Effector memory CD4-positive, alpha-beta T cell (primary cell): Measurements from ENCODE around the gene POLD3.

Experiments used
- DNase-seq, 3 donors: peaks; one replicate each; pipeline ENCODE4 v3.0.0-alpha.2; 2020
- H3K27ac ChIP-seq: 2 replicates; pipeline ENCODE4 v1.7.0; 2013; ENCODE audit warnings: mild to moderate bottlenecking, low read length, moderate library complexity; ENCODE audit not compliant: insufficient read depth, poor library complexity, severe bottlenecking
- H3K27me3 ChIP-seq: replicated peaks from 2 replicates; pipeline ENCODE4 v1.7.0; 2013; ENCODE audit warnings: mild to moderate bottlenecking, low read length; ENCODE audit not compliant: insufficient read depth, control insufficient read depth, poor library complexity, severe bottlenecking
- H3K36me3 ChIP-seq: 2 replicates; pipeline ENCODE4 v1.7.0; 2013; ENCODE audit warnings: mild to moderate bottlenecking, low read length, moderate library complexity; ENCODE audit not compliant: control insufficient read depth, insufficient read depth
- H3K4me1 ChIP-seq: 2 replicates; pipeline ENCODE4 v1.7.0; 2013; ENCODE audit warnings: low read length, mild to moderate bottlenecking; ENCODE audit not compliant: control insufficient read depth, insufficient read depth, poor library complexity, severe bottlenecking
- H3K4me3 ChIP-seq: 2 replicates; pipeline ENCODE4 v1.7.0; 2013; ENCODE audit warnings: low read length, low read depth, mild to moderate bottlenecking; ENCODE audit not compliant: insufficient read depth, poor library complexity, severe bottlenecking
- H3K9me3 ChIP-seq: 2 replicates; pipeline ENCODE4 v1.7.0; 2013; ENCODE audit warnings: mild to moderate bottlenecking, low read length, moderate library complexity; ENCODE audit not compliant: control insufficient read depth

Gene POLD3

DNA sequence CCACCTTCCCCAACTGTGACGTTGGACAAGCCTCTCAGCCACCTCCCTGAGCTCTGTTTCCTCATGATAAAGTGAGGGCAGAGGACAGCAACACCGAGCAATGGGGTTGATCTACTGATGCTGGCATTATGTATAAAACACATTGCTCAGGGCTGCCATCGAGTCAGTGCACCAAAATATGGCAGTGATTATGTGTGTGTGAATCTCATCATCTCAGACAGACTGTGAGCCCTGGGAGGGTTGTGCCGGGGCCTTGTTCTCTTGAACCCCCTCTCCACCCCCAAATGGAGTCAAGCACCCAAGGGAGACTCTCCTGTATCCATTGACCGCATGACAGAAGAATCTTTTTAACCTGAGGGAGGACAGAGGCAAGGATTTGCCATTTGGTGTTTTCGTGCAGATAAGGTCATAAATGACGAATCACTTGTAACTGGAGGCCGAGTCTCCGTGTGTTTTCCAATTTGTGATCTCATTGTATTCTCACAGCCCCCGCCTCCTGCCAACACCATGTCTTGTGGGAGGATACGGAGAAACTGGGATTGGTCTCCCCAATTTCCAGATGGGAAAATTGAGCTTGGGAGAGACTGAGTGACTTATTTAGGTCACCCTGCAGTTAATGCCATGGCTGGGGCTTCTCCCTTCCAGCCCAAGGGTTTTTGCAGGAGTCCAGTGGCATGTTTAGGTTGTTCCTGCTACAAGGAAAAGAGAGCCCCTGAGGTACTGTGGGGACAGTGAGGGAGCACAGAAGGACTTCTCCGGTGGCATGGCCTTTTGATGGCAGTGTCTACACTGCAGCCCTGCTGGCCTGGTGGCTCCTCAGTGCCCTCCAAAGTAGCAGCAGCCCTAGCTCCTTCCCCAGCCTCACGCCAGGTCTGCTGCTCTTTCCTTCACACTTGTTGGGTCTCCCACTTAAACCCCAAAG lies 86.5 kb downstream of the POLD3 start:
- Histone ChIP-seq H3K27me3 (peaks cover 6% of the 10 kb centered on the region), H3K9me3 (no peaks in the 10 kb centered on the region), H3K27ac (no peak overlapping the region), H3K4me1 (no peaks in the 10 kb centered on the region), H3K4me3 (no peak overlapping the region), H3K36me3 (no peaks in the 10 kb centered on the region)
- DNase-seq, result no peak

DNA sequence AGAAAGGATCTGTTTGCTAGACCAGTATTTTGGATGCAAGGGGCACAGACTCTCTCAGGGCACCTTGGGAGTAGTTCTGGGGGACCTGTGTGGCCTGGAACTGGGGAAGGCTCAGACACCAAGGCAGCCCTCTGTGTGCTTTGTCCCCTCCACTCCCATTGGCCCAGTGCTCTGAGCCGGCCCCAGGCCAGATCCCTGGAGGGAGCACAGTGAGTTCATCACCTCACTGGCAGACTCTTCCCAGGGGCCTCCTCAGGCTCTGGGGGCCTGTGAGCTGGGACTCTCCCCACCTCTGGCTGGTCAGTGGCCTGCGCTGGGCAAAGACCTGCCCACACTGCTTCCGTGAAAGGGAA lies 87.1 kb downstream of the POLD3 start:
- no peaks in the 10 kb centered on the region for H3K4me1 ChIP-seq
- no peaks in the 10 kb centered on the region for H3K36me3 ChIP-seq
- no peaks in the 10 kb centered on the region for H3K9me3 ChIP-seq
- no peak for DNase-seq
- peaks cover 6% of the 10 kb centered on the region for H3K27me3 ChIP-seq
- no peak overlapping the region for H3K27ac ChIP-seq
- no peak overlapping the region for H3K4me3 ChIP-seq

DNA sequence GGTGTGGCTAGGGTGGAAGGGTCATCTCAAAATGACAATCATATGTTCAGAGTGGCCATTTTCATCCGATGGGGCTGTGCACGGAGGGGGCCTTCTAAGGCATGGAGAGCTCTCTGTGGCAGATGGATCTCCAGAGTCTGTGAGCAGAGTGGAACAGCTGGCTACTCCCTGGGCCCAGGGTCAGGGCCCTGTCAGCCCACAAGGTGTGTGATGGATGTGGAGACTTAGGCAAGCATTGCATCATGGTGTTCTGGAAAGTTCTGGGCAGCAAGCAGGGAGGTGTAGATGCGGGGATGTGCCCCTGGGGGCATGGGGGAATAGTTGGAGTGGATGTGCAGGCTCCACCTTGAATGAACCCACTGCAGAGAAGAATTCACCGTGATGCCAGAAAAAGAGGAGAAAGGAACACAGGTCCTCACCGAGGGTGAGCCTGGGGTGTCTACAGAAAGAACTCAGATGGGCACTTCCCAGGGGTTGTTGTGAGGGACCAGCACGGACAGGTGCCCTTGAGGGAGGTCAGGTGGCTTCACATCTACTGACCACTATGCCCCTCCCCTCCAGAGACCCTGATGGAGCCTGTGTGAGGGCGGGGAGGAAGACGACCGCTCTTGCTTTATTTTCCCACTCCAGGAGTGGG lies 87.8 kb downstream of the POLD3 start:
- Histone ChIP-seq H3K27me3 (peaks cover 6% of the 10 kb centered on the region), H3K4me1 (no peaks in the 10 kb centered on the region), H3K9me3 (no peaks in the 10 kb centered on the region), H3K27ac (no peak overlapping the region), H3K36me3 (no peaks in the 10 kb centered on the region), H3K4me3 (no peak overlapping the region)
- no peak for DNase-seq

DNA sequence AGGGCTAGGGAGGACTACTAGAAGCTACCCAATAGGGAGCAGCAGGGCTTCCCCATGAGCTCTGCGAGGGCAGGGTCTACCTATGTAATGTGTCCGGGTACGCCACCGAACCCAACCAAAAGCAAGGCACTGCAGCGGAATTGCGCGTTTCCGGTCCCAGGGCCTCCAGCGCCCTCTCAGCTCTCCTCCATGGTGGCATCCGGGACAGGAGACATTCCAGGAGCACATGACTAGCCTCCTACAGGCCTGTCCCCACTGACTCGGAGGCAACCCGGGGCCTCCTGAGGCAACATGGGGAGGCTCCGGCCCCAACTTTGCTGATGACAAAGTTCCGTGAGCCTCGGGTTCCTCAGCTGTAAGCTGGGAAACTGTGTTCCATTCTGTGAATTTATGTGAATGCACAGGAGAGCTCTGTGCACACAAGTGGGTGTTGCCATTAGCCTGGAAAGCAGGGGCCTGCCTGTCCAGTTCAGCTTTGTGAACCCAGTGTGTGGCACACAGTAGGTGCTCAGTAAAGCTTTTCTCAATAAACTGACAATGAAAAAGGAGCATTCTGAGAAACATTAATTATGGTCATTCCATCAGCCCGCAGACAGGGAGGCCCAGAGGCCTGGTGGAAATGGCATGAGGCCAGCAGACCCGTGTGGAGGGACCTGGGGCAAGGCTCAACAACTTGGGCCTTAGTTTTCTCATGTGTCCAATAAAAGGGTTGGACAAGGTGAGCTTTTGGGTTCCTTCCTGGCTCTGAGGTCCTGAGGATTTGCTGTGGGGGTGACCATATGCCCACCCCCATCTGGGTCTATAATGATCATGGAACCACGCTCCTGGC lies 88.5 kb downstream of the POLD3 start:
- H3K27ac ChIP-seq, result no peak overlapping the region
- H3K4me1 ChIP-seq, result no peaks in the 10 kb centered on the region
- no peaks in the 10 kb centered on the region for H3K36me3 ChIP-seq
- no peaks in the 10 kb centered on the region for H3K9me3 ChIP-seq
- H3K4me3 ChIP-seq, result no peak overlapping the region
- no peak for DNase-seq
- peaks cover 6% of the 10 kb centered on the region for H3K27me3 ChIP-seq

DNA sequence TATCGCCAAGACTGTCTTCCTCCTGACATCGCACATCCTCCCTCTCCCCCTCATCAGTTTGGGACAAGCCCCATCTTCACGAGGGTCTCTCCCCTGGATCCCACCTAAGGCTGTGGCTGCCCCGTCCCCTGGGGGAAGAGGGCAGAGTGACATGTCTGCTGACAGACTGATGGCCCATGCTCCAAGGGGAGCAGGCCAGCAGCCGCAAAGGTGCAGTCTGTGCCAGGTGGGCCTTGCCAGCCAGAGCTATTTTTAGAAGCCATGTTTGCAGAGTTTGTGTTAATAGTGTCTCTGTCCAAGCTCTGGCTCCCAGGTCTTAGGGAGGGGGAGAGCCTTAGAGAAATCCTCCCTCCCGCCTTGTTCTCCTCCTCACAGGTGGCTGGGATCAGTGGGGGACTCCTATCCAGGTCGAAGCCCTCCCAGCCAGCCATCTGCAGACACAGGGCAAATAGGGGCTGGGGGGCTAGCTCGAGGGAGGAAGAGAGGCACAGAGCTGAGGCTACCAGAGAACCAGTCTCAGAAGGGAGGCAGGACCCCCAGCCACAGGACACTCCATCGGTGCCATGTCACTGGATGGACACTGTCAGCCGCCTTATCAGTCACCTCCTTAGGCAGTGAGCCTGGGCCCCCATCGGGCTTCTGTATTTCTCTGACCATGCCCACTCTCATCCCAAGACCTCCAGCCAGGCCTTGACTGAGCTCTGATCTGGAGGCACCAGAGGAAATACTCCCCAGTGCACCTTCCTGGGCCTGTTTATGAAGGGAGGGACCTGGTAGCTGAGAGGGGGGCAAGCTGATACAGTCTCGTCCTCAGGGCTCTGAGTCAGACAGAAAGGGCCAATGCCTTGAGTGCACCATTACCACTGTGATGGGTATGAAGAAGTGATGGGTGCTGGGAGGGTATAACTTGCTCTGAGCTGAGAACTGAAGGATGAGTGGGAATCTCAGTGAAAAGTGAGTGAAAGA lies 89.6 kb downstream of the POLD3 start:
- H3K9me3 ChIP-seq, result no peaks in the 10 kb centered on the region
- H3K36me3 ChIP-seq, result no peaks in the 10 kb centered on the region
- H3K4me3 ChIP-seq, result no peak overlapping the region
- no peak for DNase-seq
- no peak overlapping the region for H3K27ac ChIP-seq
- H3K27me3 ChIP-seq, result peaks cover 6% of the 10 kb centered on the region
- H3K4me1 ChIP-seq, result no peaks in the 10 kb centered on the region

DNA sequence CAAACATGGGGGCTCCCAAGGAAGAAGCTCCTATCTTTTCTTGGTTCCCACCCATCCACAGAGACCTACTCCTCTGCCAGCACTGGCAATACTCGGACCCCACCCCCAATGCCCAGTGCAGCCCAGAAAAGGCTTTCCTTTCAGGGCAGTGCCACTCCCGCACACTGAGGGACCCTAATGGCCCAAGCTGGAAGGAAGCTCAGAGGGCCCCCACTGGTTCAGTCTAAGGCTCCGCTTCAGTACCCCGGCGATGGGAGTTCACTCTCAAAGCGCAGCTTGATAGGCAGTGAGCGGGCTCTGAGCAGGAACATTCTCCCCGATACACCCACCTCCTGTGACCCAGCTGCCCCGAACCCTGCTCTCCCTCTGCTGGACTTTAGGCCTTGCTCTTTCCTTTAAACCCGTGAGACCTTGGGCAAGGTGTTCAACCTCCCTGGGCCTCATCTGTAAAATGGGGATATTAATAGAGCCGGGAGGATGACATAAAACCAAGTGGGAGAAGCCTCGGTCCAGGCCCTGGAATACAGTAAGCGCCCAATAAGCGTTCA lies 90.4 kb downstream of the POLD3 start:
- Histone ChIP-seq H3K4me3 (no peak overlapping the region), H3K27ac (no peak overlapping the region)

DNA sequence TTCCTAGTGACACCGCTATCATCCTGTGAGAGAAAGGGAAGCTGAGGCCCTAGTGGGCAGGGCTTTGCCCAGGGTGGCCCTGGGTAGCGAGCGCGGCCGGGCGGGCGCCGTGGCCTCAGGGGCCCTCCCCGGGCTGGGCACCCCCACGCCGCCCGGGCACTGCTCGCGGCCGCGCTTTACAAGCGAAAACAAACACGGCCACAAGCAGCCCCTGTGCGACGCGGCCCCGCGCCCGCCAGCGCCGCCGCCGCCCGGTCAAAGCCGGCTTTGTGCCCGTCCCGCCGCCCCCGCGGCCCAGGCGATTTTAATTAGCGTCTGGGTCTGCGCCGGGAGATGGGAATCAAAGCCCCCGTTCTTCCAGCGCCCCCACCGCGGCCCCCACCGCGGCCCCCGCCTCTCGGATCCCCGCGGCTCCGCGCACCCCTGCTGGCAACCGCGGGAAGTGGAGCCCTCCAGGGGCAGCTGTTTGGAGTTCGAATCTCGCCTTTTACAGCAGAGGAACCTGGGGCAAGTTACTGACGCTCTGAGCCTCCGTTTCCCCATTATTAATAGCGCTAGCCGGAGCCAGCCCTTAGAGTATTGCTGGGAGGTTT lies 91.0 kb downstream of the POLD3 start:
- DNase-seq, result no peak
- Histone ChIP-seq H3K9me3 (no peaks in the 10 kb centered on the region), H3K27me3 (peaks cover 6% of the 10 kb centered on the region), H3K27ac (no peak overlapping the region), H3K36me3 (no peaks in the 10 kb centered on the region), H3K4me1 (no peaks in the 10 kb centered on the region), H3K4me3 (no peak overlapping the region)

More for the DNA sequence above, 90.4 kb downstream of the POLD3 start:
- no peak for DNase-seq
- Histone ChIP-seq H3K36me3 (no peaks in the 10 kb centered on the region), H3K9me3 (no peaks in the 10 kb centered on the region), H3K4me1 (no peaks in the 10 kb centered on the region), H3K27me3 (peaks cover 6% of the 10 kb centered on the region)

DNA sequence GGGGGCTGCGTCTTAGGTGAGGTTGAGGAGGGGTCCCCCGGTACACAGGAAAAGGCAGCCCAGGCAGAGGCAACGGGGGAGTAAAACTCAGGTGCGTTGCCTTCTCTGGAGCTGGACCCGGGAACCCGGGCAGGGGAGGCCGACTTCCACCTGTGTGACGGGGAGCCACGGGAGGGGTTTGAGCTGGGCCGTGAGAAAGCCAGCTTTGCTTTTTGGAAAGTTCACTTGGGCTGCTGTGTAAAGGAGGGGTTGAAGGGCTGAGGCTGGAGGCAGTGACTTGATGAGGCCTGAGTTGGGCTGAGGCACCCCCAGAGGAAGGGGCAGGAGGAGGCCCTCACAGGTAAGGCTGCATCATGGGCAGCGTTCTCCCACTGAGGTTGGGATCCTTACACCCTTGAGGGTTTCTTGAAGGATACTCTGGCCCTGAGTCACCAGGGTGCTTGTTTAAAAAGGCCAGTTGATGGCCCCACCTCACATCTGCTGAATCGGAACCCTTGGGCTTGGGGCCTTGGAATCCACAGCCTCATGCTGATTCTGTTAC lies 91.6 kb downstream of the POLD3 start:
- H3K4me1 ChIP-seq, result no peaks in the 10 kb centered on the region
- H3K27ac ChIP-seq, result no peak overlapping the region
- H3K9me3 ChIP-seq, result no peaks in the 10 kb centered on the region
- no peak overlapping the region for H3K4me3 ChIP-seq
- H3K27me3 ChIP-seq, result peaks cover 6% of the 10 kb centered on the region
- H3K36me3 ChIP-seq, result no peaks in the 10 kb centered on the region
- no peak for DNase-seq
